Left ventricle myocardium inferior (tissue), 1 donor: ENCODE measurements around the gene PLEKHB1. TPM values are rescaled to one million over a fixed set of nuclear protein-coding genes. Genes with fewer than 3 reads are reported as not detected.

Experiments
- DNase-seq: peaks from one replicate; pipeline ENCODE4 v3.0.0-alpha.2; 2020
- H3K27ac ChIP-seq: fragments of 200-600 bp; replicated peaks from 2 replicates; pipeline ENCODE4 v1.8.0; 2021
- H3K27me3 ChIP-seq: fragments of 200-600 bp; 2 replicates; pipeline ENCODE4 v1.8.0; 2021; ENCODE audit warnings: low read depth
- H3K36me3 ChIP-seq: fragments of 200-600 bp; 2 replicates; pipeline ENCODE4 v1.8.0; 2021
- H3K4me1 ChIP-seq: fragments of 200-600 bp; 2 replicates; pipeline ENCODE4 v1.8.0; 2021
- H3K4me3 ChIP-seq: fragments of 200-600 bp; 2 replicates; pipeline ENCODE4 v1.8.0; 2021; ENCODE audit warnings: mild to moderate bottlenecking, moderate library complexity
- H3K9me3 ChIP-seq: fragments of 200-600 bp; replicated peaks from 2 replicates; pipeline ENCODE4 v1.8.0; 2021
- CTCF ChIP-seq: fragments of 200-600 bp; IDR thresholded peaks from 2 replicates; pipeline ENCODE4 v1.8.0; 2021; ENCODE audit warnings: antibody characterized with exemption, mild to moderate bottlenecking, borderline replicate concordance
- intact Hi-C: fragments of 100-400 bp; cut with micrococcal nuclease; formaldehyde crosslinking; loops from one replicate; pipeline ENCODE4 v1.11.0; 2022
- total RNA-seq: library from RNA; stranded (reverse); fragmentation: NEBNext Ultra II Directional; extraction: Animal tissue kit (Norgen Biotek cat#: 25700); gene quantifications from one replicate; pipeline ENCODE4 v1.2.1, GENCODE V29; 2021
- donor health status: DM: no; HTN: yes; CAD: no; lungs with severe emphysema.

Gene PLEKHB1
- total RNA-seq, 1 donor from 2014 or later: 22.4 TPM

- no peak for TF ChIP-seq CTCF
- no peak for DNase-seq
- intact Hi-C loops: no loop called here
- no peak overlapping the region for H3K27ac ChIP-seq
- H3K27me3 ChIP-seq: no peaks in the 10 kb centered on the region
- peaks cover 53% of the 10 kb centered on the region for H3K36me3 ChIP-seq
- H3K4me1 ChIP-seq: no peaks in the 10 kb centered on the region
- no peaks in the 10 kb centered on the region for H3K9me3 ChIP-seq
- H3K4me3 ChIP-seq: no peak overlapping the region
Measured at GRCh38 chr11:73680687-73681086, 34.3 kb downstream of the PLEKHB1 start.

GRCh38 chr11:73693899-73694525, 47.6 kb downstream of the PLEKHB1 start:
- H3K36me3 ChIP-seq: peaks cover 21% of the 10 kb centered on the region
- no peaks in the 10 kb centered on the region for H3K4me1 ChIP-seq
- H3K27me3 ChIP-seq: no peaks in the 10 kb centered on the region
- no peak for DNase-seq
- intact Hi-C loops: no loop called here
- no peak for TF ChIP-seq CTCF
- H3K9me3 ChIP-seq: no peaks in the 10 kb centered on the region
- no peak overlapping the region for H3K27ac ChIP-seq
- no peak overlapping the region for H3K4me3 ChIP-seq

GRCh38 chr11:73705053-73705452, 58.7 kb downstream of the PLEKHB1 start:
- no peak for DNase-seq
- no peak for TF ChIP-seq CTCF
- Histone ChIP-seq H3K9me3 (no peaks in the 10 kb centered on the region), H3K27ac (no peak overlapping the region), H3K27me3 (no peaks in the 10 kb centered on the region), H3K4me1 (no peaks in the 10 kb centered on the region), H3K4me3 (no peak overlapping the region), H3K36me3 (peaks cover 72% of the 10 kb centered on the region)
- intact Hi-C loops: no loop called here

GRCh38 chr11:73710964-73711363, 64.6 kb downstream of the PLEKHB1 start:
- Histone ChIP-seq H3K4me3 (no peak overlapping the region), H3K36me3 (peaks cover 61% of the 10 kb centered on the region), H3K9me3 (no peaks in the 10 kb centered on the region), H3K27ac (no peak overlapping the region), H3K27me3 (no peaks in the 10 kb centered on the region), H3K4me1 (peaks cover 4% of the 10 kb centered on the region)
- intact Hi-C loops: no loop called here
- DNase-seq: no peak
- no peak for TF ChIP-seq CTCF

Other genes with a start within 250 kb of the PLEKHB1 start
- 28.4 TPM for gene FAM168A, start 48.5 kb upstream of the PLEKHB1 start, total RNA-seq
- 98.3 TPM for gene RAB6A, start 114.5 kb downstream of the PLEKHB1 start, total RNA-seq
- 35.6 TPM for gene MRPL48, start 141.3 kb downstream of the PLEKHB1 start, total RNA-seq
- gene COA4, start 230.3 kb downstream of the PLEKHB1 start, total RNA-seq: 53.1 TPM
- 13.5 TPM for gene PAAF1, start 230.4 kb downstream of the PLEKHB1 start, total RNA-seq